ENCODE measurements around the gene TNFRSF12A. TPM values are rescaled to one million over a fixed set of nuclear protein-coding genes. Genes with fewer than 3 reads are reported as not detected.

The TNFRSF12A gene
- total RNA-seq, 1 experiment from 2014 or later = 147 TPM

- no peak overlapping the region for H2BK12ac ChIP-seq (ENCODE audit: insufficient read length, low read depth, low read length)
- H3K9me3 ChIP-seq (ENCODE audit: control insufficient read depth, low read depth, low read length) = no peaks in the 10 kb centered on the region
- Mint-ChIP-seq H3K4me3 (no peak overlapping the region; a peak in 1 of 5 replicates), H3K9me3 (no peaks in the 10 kb centered on the region), H3K27me3 (ENCODE audit: low read depth) (peaks cover 4% of the 10 kb centered on the region), H3K27ac (no peak overlapping the region), H3K36me3 (ENCODE audit: insufficient read depth in 1 of 3, low read depth in 3 of 3) (no peaks in the 10 kb centered on the region), H3K4me1 (peaks cover 11 to 52% of the 10 kb centered on the region in 2 experiments)
- H3K4me1 ChIP-seq (ENCODE audit: insufficient read depth, low read length) = no peaks in the 10 kb centered on the region; the same call in 1 of the 2 replicates
- H2AK5ac ChIP-seq (ENCODE audit: insufficient read length, low read length) = no peak overlapping the region
- H3K56ac ChIP-seq (ENCODE audit: insufficient read length, low read depth, low read length) = no peak overlapping the region
- H3K18ac ChIP-seq (ENCODE audit: insufficient read length, low read depth, low read length) = no peak overlapping the region
- no peak overlapping the region for H4K8ac ChIP-seq (replicated peaks; ENCODE audit: insufficient read length, low read depth, low read length)
- no peak overlapping the region for H3K27ac ChIP-seq (ENCODE audit: insufficient read length, low read depth, low read length)
- no peaks in the 10 kb centered on the region for H4K20me1 ChIP-seq (ENCODE audit: control insufficient read depth, insufficient read depth, insufficient read length)
- H3K27me3 ChIP-seq (ENCODE audit: insufficient read depth, low read length) = no peaks in the 10 kb centered on the region
- no peak overlapping the region for H3T11ph ChIP-seq (ENCODE audit: low read length)
- no peak overlapping the region for H2BK120ac ChIP-seq (ENCODE audit: low read depth, low read length, poor library complexity, severe bottlenecking)
- no peak overlapping the region for H2BK15ac ChIP-seq (ENCODE audit: low read depth, low read length)
- H2BK5ac ChIP-seq (ENCODE audit: insufficient read length, low read length) = no peak overlapping the region
- H4K91ac ChIP-seq (ENCODE audit: insufficient read length, low read depth, low read length) = no peak overlapping the region
- H3K14ac ChIP-seq (ENCODE audit: insufficient read depth, low read length) = no peak overlapping the region
- no peak for DNase-seq
- no CpG with 5 or more reads among the region's 10 CpGs for WGBS (ENCODE audit: extremely low coverage, insufficient read length, low lambda C conversion rate)
- H3K9ac ChIP-seq (ENCODE audit: extremely low read depth, insufficient read length, low read length) = no peak overlapping the region
- no peaks in the 10 kb centered on the region for H3K79me1 ChIP-seq (ENCODE audit: insufficient read depth, low read depth, low read length, poor library complexity, severe bottlenecking)
- H4K5ac ChIP-seq (ENCODE audit: insufficient read length, low read depth, low read length) = no peak overlapping the region
- H2BK20ac ChIP-seq (ENCODE audit: low read depth, low read length, poor library complexity, severe bottlenecking) = no peak overlapping the region
- H3K4me2 ChIP-seq (ENCODE audit: insufficient read depth, insufficient read length, low read length) = no peak overlapping the region
- H2AFZ ChIP-seq (ENCODE audit: low read length) = no peak overlapping the region
- H3K79me2 ChIP-seq (ENCODE audit: insufficient read depth, low read length) = no peaks in the 10 kb centered on the region
- no peaks in the 10 kb centered on the region for H3K23me2 ChIP-seq (ENCODE audit: insufficient read length, low read depth, low read length, poor library complexity, severe bottlenecking)
- H3K23ac ChIP-seq (ENCODE audit: insufficient read length, low read depth, low read length) = no peak overlapping the region
- no peak for TF ChIP-seq CTCF (conservative IDR thresholded peaks at IDR 0.05)
- H3K4ac ChIP-seq (ENCODE audit: low read depth, low read length) = no peak overlapping the region
Measured at GRCh38 chr16:2990891-2991290, 29.3 kb upstream of the TNFRSF12A start.

All from H9 (cell line).